ENCODE results near the gene PPDPF.

DNA sequence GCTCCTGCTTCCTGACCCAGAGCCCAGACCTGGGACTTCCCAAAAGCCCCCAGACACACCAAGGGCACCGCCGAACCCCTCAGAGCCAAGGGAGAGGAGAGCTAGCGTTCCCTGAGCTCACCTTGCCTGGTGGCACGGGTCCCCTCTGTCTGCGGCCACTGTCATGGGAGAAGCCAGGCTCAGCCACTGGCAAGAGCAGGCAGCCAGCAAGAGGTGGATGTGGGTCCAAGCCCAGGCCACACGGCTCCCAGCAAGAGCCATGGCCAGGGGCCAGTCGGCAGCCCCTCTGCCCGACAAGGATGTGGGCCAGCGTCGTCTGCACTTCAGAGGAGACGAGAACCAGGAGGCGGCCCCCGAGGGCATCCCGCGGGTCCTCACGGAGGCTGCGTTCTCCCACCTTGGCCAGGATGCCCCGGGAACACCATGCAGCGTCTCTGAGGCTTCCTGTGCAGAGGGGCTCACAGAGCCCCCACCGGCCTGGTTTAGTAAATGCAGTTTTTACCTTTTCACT lies 2.2 kb upstream of the PPDPF start:
- TF ChIP-seq CTCF (conservative IDR thresholded peaks at IDR 0.05; ENCODE audit: low read length), result no peak
- no peak for TF ChIP-seq EZH2phosphoT487 (IDR thresholded peaks at IDR 0.05; ENCODE audit: borderline replicate concordance, low read depth, low read length)

Data from OCI-LY7 (cell line).